Measurements from ENCODE around the gene ADGRG2.

ADGRG2 gene

GRCh38 chrX:19007011-19007410, 115.3 kb downstream of the ADGRG2 start:
- Histone ChIP-seq H3K27ac (replicated peaks) (no peak overlapping the region), H3K27me3 (ENCODE audit: insufficient read depth, poor library complexity, severe bottlenecking) (no peaks in the 10 kb centered on the region), H3K4me3 (replicated peaks; ENCODE audit: insufficient read depth, low read length) (no peak overlapping the region)
- no peak for DNase-seq (ENCODE audit: low read depth in 1 of 2, low spot score in 1 of 2)
- no peak for TF ChIP-seq SPI1 (IDR thresholded peaks at IDR 0.05; ENCODE audit: borderline replicate concordance, low read depth)
- TF ChIP-seq POLR2AphosphoS5 (IDR thresholded peaks at IDR 0.05; ENCODE audit: low read depth), result no peak
- TF ChIP-seq CTCF (IDR thresholded peaks at IDR 0.05; ENCODE audit: insufficient read depth, low read length), result no peak
- TF ChIP-seq REST (IDR thresholded peaks at IDR 0.05; ENCODE audit: insufficient replicate concordance, low read depth), result no peak
- no peak for TF ChIP-seq GABPA (IDR thresholded peaks at IDR 0.05; ENCODE audit: low read depth)

- no peak overlapping the region for H3K4me3 ChIP-seq (replicated peaks; ENCODE audit: insufficient read depth, low read length)
- H3K27me3 ChIP-seq (ENCODE audit: insufficient read depth, poor library complexity, severe bottlenecking), result no peaks in the 10 kb centered on the region
- H3K27ac ChIP-seq (replicated peaks), result no peak overlapping the region
- TF ChIP-seq REST (IDR thresholded peaks at IDR 0.05; ENCODE audit: insufficient replicate concordance, low read depth) (no peak), CTCF (IDR thresholded peaks at IDR 0.05; ENCODE audit: insufficient read depth, low read length) (no peak), SPI1 (IDR thresholded peaks at IDR 0.05; ENCODE audit: borderline replicate concordance, low read depth) (no peak), POLR2AphosphoS5 (IDR thresholded peaks at IDR 0.05; ENCODE audit: low read depth) (no peak), GABPA (IDR thresholded peaks at IDR 0.05; ENCODE audit: low read depth) (no peak)
- DNase-seq (ENCODE audit: low read depth in 1 of 2, low spot score in 1 of 2), result peak in 1 of 2 experiments; percentile 13
These were observed 116.4 kb downstream of the ADGRG2 start for GRCh38 chrX:19005909-19006308.

- DNase-seq (ENCODE audit: low read depth in 1 of 2, low spot score in 1 of 2), result no peak
- Histone ChIP-seq H3K27me3 (ENCODE audit: insufficient read depth, poor library complexity, severe bottlenecking) (no peaks in the 10 kb centered on the region), H3K4me3 (replicated peaks; ENCODE audit: insufficient read depth, low read length) (no peak overlapping the region), H3K27ac (replicated peaks) (no peak overlapping the region)
- TF ChIP-seq POLR2AphosphoS5 (IDR thresholded peaks at IDR 0.05; ENCODE audit: low read depth) (no peak), GABPA (IDR thresholded peaks at IDR 0.05; ENCODE audit: low read depth) (no peak), REST (IDR thresholded peaks at IDR 0.05; ENCODE audit: insufficient replicate concordance, low read depth) (no peak), CTCF (IDR thresholded peaks at IDR 0.05; ENCODE audit: insufficient read depth, low read length) (no peak), SPI1 (IDR thresholded peaks at IDR 0.05; ENCODE audit: borderline replicate concordance, low read depth) (no peak)
These were observed 118.5 kb downstream of the ADGRG2 start for GRCh38 chrX:19003756-19004155.
